ENCODE results near the gene SLC12A4. TPM values are rescaled to one million over a fixed set of nuclear protein-coding genes. Genes with fewer than 3 reads are reported as not detected.

SLC12A4 gene
- total RNA-seq, 1 experiment from 2014 or later = 14.1 TPM

DNA sequence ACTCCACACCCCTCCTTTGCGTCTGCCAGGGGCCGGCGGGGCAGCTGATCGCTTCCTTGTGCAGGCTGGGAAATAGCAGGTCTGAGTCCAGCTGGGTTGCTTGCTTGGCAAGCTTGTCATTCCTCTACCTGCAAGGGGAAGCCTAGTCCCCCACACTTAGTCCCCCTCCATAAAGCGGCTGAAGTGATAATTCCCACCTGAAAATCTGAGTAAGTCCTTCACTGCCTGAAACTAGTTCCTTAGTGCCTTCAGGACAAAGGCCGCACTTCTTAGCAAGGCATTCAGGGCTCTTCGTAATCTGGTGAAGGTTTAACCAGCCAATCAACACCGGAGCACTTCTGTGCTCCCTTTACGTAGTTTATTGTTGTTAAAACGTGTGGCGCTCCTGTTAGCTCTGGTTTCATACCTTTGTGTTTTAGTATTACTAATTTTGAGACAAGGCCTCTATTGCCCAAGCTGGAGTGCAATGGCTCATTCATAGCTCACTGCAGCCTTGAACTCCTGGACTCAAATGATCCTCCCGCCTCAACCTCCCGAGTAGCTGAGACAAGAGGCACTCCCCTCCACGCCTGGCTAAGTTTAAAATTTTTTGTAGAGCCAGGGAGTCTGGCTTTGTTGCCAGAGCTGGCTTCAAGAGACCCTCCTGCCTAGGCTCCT lies 74.6 kb downstream of the SLC12A4 start:
- no peak for DNase-seq (ENCODE audit: low spot score)

Small RNA genes lying within 50 kb of the gene (small RNA-seq; reads per million reads assigned to genes)
- gene RNU6-359P = not detected

Other genes with a start within 250 kb of the SLC12A4 start
- gene GFOD2, start 249.3 kb downstream of the SLC12A4 start, total RNA-seq (2014; rRNA removed; shearing (Covaris generic)) = 16.8 and 19.7 TPM in 2 replicates
- gene RANBP10, start 162.1 kb downstream of the SLC12A4 start, total RNA-seq (2014; rRNA removed; shearing (Covaris generic)) = 6.7 and 8.3 TPM in 2 replicates
- gene TSNAXIP1, start 161.7 kb downstream of the SLC12A4 start, total RNA-seq (2014; rRNA removed; shearing (Covaris generic)) = 1.1 TPM in 1 of 2 replicates, not detected in the other
- gene THAP11, start 126.3 kb downstream of the SLC12A4 start, total RNA-seq (2014; rRNA removed; shearing (Covaris generic)) = 66.3 and 80.9 TPM in 2 replicates
- 158 and 183 TPM in 2 replicates for gene NUTF2, start 121.7 kb downstream of the SLC12A4 start, total RNA-seq (2014; rRNA removed; shearing (Covaris generic))
- 42.8 and 43.2 TPM in 2 replicates for gene CENPT, start 120.9 kb downstream of the SLC12A4 start, total RNA-seq (2014; rRNA removed; shearing (Covaris generic))
- 107 and 121 TPM in 2 replicates for gene EDC4, start 95.6 kb downstream of the SLC12A4 start, total RNA-seq (2014; rRNA removed; shearing (Covaris generic))
- 0.64 and 2.5 TPM in 2 replicates for gene NRN1L, start 83.8 kb downstream of the SLC12A4 start, total RNA-seq (2014; rRNA removed; shearing (Covaris generic))
- 11.5 and 15.1 TPM in 2 replicates for gene PSKH1, start 75.4 kb downstream of the SLC12A4 start, total RNA-seq (2014; rRNA removed; shearing (Covaris generic))
- 2.2 and 3.5 TPM in 2 replicates for gene CTRL, start 36.8 kb downstream of the SLC12A4 start, total RNA-seq (2014; rRNA removed; shearing (Covaris generic))
- 173 and 191 TPM in 2 replicates for gene PSMB10, start 31.8 kb downstream of the SLC12A4 start, total RNA-seq (2014; rRNA removed; shearing (Covaris generic))
- gene LCAT, start 24.5 kb downstream of the SLC12A4 start, total RNA-seq (2014; rRNA removed; shearing (Covaris generic)) = 1.4 and 3.3 TPM in 2 replicates
- not detected in 2 replicates for gene DPEP3, start 11.9 kb upstream of the SLC12A4 start, total RNA-seq (2014; rRNA removed; shearing (Covaris generic))
- gene DPEP2, start 30.8 kb upstream of the SLC12A4 start, total RNA-seq (2014; rRNA removed; shearing (Covaris generic)) = not detected in 2 replicates
- not detected in 2 replicates for gene DPEP2NB, start 47.3 kb upstream of the SLC12A4 start, total RNA-seq (2014; rRNA removed; shearing (Covaris generic))
- gene DDX28, start 54.6 kb upstream of the SLC12A4 start, total RNA-seq (2014; rRNA removed; shearing (Covaris generic)) = 27.4 and 30.4 TPM in 2 replicates
- gene DUS2, start 54.6 kb upstream of the SLC12A4 start, total RNA-seq (2014; rRNA removed; shearing (Covaris generic)) = 18.7 and 19.0 TPM in 2 replicates
- 20.4 and 20.8 TPM in 2 replicates for gene NFATC3, start 116.7 kb upstream of the SLC12A4 start, total RNA-seq (2014; rRNA removed; shearing (Covaris generic))

All from HT-29 (cell line).